ENCODE measurements around the gene FFAR1. TPM values are rescaled to one million over a fixed set of nuclear protein-coding genes. Genes with fewer than 3 reads are reported as not detected.

FFAR1 gene
- total RNA-seq, 4 donors from 2014 or later = not detected

DNA sequence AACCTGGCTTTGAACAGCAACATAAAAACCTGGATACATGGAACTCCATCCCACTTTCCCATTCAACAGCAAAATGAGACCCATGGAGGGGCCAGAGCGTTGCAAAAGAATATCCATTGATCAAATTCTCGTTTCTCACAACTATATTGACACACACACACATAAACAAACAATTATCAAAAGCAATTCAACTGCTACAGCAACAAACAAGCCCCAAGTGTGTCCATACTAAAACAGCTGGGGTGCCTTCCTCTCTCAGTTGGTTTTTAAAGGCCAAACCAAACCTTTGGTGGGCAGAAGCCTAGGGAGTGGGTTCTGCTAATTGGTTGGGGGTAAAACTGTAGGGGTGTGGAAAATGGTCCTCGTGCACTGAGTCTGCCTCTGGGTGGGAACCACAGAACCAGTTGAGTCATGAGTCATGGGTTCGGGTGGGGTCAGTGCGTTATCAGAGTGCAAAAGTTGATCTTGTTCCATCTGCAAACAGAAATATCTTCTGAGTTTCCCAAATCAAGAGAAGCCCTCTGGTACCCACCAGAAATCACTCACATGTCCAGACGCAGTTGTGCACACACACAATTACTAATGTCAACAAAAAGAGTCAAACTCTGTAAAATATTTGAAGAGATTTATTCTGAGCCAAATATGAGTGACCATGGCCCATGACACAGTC lies 41.6 kb downstream of the FFAR1 start:
- ATAC-seq (ENCODE audit: low FRiP score) (no peak), DNase-seq (ENCODE audit: low spot score) (no peak)
- TF ChIP-seq, protein P1, sequence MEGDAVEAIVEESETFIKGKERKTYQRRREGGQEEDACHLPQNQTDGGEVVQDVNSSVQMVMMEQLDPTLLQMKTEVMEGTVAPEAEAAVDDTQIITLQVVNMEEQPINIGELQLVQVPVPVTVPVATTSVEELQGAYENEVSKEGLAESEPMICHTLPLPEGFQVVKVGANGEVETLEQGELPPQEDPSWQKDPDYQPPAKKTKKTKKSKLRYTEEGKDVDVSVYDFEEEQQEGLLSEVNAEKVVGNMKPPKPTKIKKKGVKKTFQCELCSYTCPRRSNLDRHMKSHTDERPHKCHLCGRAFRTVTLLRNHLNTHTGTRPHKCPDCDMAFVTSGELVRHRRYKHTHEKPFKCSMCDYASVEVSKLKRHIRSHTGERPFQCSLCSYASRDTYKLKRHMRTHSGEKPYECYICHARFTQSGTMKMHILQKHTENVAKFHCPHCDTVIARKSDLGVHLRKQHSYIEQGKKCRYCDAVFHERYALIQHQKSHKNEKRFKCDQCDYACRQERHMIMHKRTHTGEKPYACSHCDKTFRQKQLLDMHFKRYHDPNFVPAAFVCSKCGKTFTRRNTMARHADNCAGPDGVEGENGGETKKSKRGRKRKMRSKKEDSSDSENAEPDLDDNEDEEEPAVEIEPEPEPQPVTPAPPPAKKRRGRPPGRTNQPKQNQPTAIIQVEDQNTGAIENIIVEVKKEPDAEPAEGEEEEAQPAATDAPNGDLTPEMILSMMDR (IDR thresholded peaks at IDR 0.05) = no peak

DNA sequence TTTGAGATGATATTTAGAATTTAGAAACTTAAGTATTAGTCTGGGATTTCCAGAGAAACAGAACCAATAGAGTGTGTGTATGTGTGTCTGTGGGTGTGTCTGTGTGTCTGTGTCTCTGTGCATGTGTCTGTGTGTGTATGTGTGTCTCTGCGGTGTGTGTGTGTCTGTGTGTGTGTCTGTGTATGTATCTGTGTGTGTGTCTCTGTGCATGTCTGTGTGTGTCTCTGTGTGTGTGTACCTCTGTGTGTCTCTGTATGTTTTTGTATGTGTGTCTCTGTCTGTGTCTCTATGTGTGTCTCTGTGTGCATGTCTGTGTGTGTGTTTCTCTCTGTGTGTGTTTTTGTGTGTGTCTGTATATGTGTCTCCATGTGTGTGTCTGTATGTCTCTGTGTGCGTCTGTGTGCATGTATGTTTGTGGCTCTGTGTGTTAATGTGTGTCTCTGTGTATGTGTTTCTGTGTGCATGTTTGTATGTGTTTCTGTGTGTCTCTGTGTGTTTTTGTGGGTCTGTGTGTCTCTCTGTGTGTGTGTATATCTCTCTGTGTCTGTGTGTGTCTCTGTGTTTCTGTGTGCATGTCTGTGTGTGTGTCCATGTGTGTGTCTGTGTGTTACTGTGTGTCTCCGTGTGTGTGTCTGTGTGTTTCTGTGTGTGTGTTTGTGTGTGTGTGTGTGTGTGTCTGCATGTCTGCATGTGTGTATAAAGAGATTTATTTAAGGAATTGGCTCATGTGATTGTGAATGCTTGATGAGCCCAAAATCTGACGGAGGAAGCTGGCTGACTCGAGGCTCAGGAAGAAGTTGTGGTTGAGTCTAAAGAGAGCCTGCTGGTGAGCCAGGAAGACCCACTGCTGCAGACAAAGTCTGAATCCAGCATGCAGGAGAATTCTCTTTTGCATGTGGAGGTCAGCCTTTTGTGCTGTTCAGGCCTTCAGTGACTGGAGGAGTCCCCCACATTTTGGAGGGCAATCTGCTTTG lies 45.3 kb downstream of the FFAR1 start:
- ATAC-seq (ENCODE audit: low FRiP score) (no peak), DNase-seq (ENCODE audit: low spot score) (no peak)
- TF ChIP-seq, protein P1 (IDR thresholded peaks at IDR 0.05) = no peak

DNA sequence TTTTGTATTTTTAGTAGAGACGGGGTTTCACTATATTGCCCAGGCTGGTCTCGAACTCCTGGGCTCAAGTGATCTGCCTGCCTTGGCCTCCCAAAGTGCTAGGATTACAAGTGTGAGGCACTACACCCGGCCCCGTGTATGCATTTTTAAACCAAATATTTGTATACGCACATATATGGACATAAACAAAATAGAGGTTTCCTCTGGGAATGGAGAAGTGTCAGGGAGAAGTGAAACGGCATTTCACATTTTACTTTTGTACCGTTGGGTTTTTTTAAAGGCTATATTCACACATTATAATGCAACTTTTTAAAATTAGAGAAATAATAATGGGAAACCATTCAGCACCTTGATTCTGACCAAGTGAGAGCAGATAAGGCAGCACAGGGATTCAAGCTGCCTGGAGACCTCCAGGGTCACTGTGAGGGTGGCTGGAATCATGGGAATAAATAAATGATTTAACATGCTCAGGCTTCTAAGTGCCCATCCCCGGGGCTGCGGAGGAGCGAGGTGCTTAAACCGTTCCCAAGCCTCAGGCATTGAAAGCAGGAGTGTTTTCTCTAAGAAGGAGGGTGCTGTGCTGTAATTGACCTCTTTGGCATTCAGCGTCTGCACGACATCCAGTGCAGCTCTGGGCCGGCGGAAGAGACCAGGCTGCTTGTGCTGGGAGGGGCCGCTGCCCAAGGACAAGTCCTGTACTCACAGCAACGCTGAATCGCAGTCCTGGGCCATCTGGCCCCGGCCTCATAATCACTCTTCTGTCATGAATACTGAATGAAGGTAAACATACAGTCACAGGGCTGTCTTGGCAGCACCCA lies 47.9 kb downstream of the FFAR1 start:
- TF ChIP-seq, protein P1 (IDR thresholded peaks at IDR 0.05) = no peak
- ATAC-seq (ENCODE audit: low FRiP score) (no peak), DNase-seq (ENCODE audit: low spot score) (no peak)

DNA sequence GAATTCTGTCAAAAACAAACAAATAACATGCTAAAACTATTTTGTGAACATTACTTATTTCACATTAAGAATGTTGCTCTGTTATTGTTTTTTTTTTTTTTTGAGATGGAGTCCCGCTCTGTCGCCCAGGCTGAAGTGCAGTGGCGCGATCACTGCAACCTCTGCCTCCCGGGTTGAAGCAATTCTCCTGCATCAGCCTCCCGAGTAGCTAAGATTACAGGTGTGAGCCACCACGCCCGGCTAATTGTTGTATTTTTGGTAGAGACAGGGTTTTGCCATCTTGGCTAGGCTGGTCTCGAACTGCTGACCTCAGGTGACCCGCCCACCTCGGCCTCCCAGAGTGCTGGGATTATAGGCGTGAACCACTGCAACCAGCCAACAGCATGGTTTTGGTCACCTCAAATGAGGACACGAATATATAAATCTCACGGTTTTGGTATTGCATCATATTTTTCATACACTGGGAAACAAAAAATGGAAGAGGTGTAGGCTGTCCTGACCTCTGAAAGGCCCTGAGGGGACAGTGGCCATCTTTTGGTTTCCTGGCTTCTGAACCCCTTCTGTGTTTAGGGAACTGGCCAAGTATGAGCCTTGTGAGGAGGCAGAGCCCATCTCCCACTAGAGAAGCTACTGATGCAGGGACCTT lies 48.7 kb downstream of the FFAR1 start:
- DNase-seq (ENCODE audit: low spot score) (no peak), ATAC-seq (ENCODE audit: low FRiP score) (no peak)
- TF ChIP-seq, protein P1 (IDR thresholded peaks at IDR 0.05) = no peak

DNA sequence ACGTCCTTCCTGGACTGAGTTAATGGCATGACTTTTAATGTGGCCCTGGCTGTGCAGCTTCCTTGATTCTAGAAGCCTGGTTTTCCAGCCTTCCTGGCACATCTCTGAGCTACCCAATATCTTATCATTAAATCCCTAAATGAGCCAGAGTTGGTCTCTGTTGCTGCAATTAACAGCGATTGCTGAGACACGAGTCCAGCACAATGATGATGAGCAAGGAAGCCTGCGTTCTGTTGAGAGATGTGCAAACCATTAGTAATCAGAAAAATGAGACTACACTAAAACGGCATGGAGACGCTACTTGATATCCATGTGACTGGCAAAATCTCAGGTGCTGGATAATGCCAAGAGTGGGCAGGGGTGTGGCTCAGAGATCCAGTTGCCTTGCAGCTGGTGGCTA lies 49.4 kb downstream of the FFAR1 start:
- no peak for ATAC-seq (ENCODE audit: low FRiP score)

More for the DNA sequence above, 49.4 kb downstream of the FFAR1 start:
- TF ChIP-seq, protein P1 (IDR thresholded peaks at IDR 0.05) = no peak
- DNase-seq (ENCODE audit: low spot score) = no peak

Other genes starting within 250 kb of the FFAR1 start
- 1 to 10 TPM in 1 of 4 donors, under 1 TPM in 1, not detected in 2; 0.38 to 2.6 TPM for gene FXYD3, start 232.1 kb upstream of the FFAR1 start, total RNA-seq
- 10 to 100 TPM in 1 of 4 donors, 1 to 10 TPM in 3; 6.2 to 31.1 (median 8.3) TPM for gene LGI4, start 212.8 kb upstream of the FFAR1 start, total RNA-seq
- gene FXYD1, start 209.1 kb upstream of the FFAR1 start, total RNA-seq = 10 to 100 TPM; 20.5 to 32.2 (median 25.7) TPM
- gene FXYD7, start 204.6 kb upstream of the FFAR1 start, total RNA-seq = not detected
- 100 to 1,000 TPM in 1 of 4 donors, 10 to 100 TPM in 3; 68.9 to 129 (median 88.8) TPM for gene FXYD5, start 193.2 kb upstream of the FFAR1 start, total RNA-seq
- gene FAM187B, start 119.2 kb upstream of the FFAR1 start, total RNA-seq = not detected
- 10 to 100 TPM; 10.4 to 30.9 (median 17.9) TPM for gene LSR, start 98.9 kb upstream of the FFAR1 start, total RNA-seq
- gene USF2, start 78.9 kb upstream of the FFAR1 start, total RNA-seq = 100 to 1,000 TPM in 2 of 4 donors, 10 to 100 TPM in 2; 67.0 to 106 (median 92.0) TPM
- gene HAMP, start 65.4 kb upstream of the FFAR1 start, total RNA-seq = 1 to 10 TPM in 1 of 4 donors, not detected in 3; 1.3 TPM
- gene MAG, start 55.7 kb upstream of the FFAR1 start, total RNA-seq = not detected
- gene CD22, start 18.7 kb upstream of the FFAR1 start, total RNA-seq = 1 to 10 TPM; 1.3 to 5.8 (median 2.7) TPM
- gene FFAR3, start 10.6 kb downstream of the FFAR1 start, total RNA-seq = 1 to 10 TPM in 3 of 4 donors, under 1 TPM in 1; 0.95 to 5.5 (median 2.2) TPM
- under 1 TPM in 2 of 4 donors, not detected in 2; 0.37 to 0.79 TPM for gene GPR42, start 23.2 kb downstream of the FFAR1 start, total RNA-seq
- gene FFAR2, start 100.4 kb downstream of the FFAR1 start, total RNA-seq = 1 to 10 TPM in 1 of 4 donors, under 1 TPM in 3; 0.46 to 4.4 (median 0.80) TPM
- not detected for gene KRTDAP, start 142.6 kb downstream of the FFAR1 start, total RNA-seq
- 10 to 100 TPM in 3 of 4 donors, 1 to 10 TPM in 1; 2.8 to 48.9 (median 33.8) TPM for gene DMKN, start 165.7 kb downstream of the FFAR1 start, total RNA-seq
- gene SBSN, start 180.4 kb downstream of the FFAR1 start, total RNA-seq = under 1 TPM in 1 of 4 donors, not detected in 3; 0.93 TPM
- not detected for gene GAPDHS, start 185.6 kb downstream of the FFAR1 start, total RNA-seq
- 100 to 1,000 TPM in 1 of 4 donors, 10 to 100 TPM in 3; 67.1 to 114 (median 74.5) TPM for gene TMEM147, start 197.7 kb downstream of the FFAR1 start, total RNA-seq
- gene ATP4A, start 215.8 kb downstream of the FFAR1 start, total RNA-seq = not detected
- not detected for gene PMIS2, start 238.3 kb downstream of the FFAR1 start, total RNA-seq